Endothelial cell of umbilical vein (primary cell): ENCODE measurements around the gene OPCML.

Source experiments
- POLR2A ChIP-seq: IDR thresholded peaks from 2 replicates; pipeline ENCODE4 v1.6.1; 2012; ENCODE audit warnings: low read depth, mild to moderate bottlenecking, control low read depth, low read length
- TF ChIP-seq, protein P1 (sequence below), 2 donors: IDR thresholded peaks; 1 replicate in 1 of 2; 2 replicates in 1 of 2; pipeline ENCODE4 v1.5.1; 2011; ENCODE audit warnings: low read length in 2 of 2, mild to moderate bottlenecking in 2 of 2, moderate library complexity in 2 of 2, control low read depth in 1 of 2, inconsistent platforms in 1 of 2, low read depth in 1 of 2; ENCODE audit not compliant: insufficient read depth in 1 of 2; ENCODE audit errors: extremely low read depth in 1 of 2

DNA sequence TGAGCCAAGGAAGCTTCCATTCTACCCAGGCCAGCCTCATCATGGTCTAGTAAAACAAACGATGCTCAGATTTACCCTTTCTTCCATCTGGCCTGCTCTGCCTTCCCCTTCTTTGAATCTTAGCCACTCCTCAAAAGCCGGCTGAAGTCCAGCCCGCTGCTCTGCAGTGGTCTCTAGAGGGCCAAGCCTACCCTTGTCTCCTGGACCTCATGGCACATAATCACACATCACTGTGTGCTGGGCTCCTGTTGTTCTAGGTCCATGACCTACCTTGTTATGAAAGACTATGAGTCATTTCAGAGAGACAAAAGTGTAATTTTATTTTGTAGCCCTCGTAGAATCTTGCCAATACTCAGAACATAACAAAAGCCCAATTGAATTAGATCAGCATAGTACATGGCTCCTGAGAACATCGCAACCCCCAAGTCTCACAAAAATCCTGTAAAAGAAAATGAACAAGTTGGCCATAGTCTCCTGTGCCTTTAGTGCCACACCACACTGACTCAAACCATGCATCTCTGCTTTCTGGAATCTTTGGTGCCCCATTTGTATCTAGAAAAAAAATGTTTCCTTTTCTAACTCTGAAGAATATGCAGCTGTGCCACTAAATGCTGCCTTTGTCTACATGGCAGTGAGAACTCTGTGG, 192.7 kb downstream of the OPCML start:
- TF ChIP-seq, protein P1, sequence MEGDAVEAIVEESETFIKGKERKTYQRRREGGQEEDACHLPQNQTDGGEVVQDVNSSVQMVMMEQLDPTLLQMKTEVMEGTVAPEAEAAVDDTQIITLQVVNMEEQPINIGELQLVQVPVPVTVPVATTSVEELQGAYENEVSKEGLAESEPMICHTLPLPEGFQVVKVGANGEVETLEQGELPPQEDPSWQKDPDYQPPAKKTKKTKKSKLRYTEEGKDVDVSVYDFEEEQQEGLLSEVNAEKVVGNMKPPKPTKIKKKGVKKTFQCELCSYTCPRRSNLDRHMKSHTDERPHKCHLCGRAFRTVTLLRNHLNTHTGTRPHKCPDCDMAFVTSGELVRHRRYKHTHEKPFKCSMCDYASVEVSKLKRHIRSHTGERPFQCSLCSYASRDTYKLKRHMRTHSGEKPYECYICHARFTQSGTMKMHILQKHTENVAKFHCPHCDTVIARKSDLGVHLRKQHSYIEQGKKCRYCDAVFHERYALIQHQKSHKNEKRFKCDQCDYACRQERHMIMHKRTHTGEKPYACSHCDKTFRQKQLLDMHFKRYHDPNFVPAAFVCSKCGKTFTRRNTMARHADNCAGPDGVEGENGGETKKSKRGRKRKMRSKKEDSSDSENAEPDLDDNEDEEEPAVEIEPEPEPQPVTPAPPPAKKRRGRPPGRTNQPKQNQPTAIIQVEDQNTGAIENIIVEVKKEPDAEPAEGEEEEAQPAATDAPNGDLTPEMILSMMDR (IDR thresholded peaks at IDR 0.05; ENCODE audit: extremely low read depth in 1 of 2, insufficient read depth in 1 of 2, low read depth in 1 of 2, low read length in 2 of 2), result no peak
- no peak for TF ChIP-seq POLR2A
